Mononuclear cell (primary cell): Measurements from ENCODE around the gene STK32B. TPM values are rescaled to one million over a fixed set of nuclear protein-coding genes. Genes with fewer than 3 reads are reported as not detected.
"Not testable (repeated sequence)": the region's sequence is repeated elsewhere in the genome, so short reads cannot be mapped to it uniquely, and the experiment has no call there.

ENCODE experiments used
- H3K27me3 ChIP-seq: 2 replicates; pipeline ENCODE4 v1.6.0; 2011; ENCODE audit warnings: low read length, control low read depth; ENCODE audit not compliant: insufficient read depth
- H3K4me1 ChIP-seq: 2 replicates; pipeline ENCODE4 v1.5.1; 2011; ENCODE audit warnings: mild to moderate bottlenecking, low read length, control low read depth; ENCODE audit not compliant: insufficient read depth
- H3K4me3 ChIP-seq: 2 replicates; pipeline ENCODE4 v1.5.1; 2011; ENCODE audit warnings: mild to moderate bottlenecking, low read length, moderate library complexity
- H3K9me3 ChIP-seq: 2 replicates; pipeline ENCODE4 v1.5.1; 2011; ENCODE audit warnings: low read depth, mild to moderate bottlenecking, control low read depth, low read length
- total RNA-seq: library from RNA; depleted of rRNA; stranded (reverse); fragments of >200 nt; gene quantifications from one replicate; pipeline ENCODE4 v1.2.3, GENCODE V29; 2012

STK32B gene
- total RNA-seq, 1 donor: 0.63 TPM

DNA sequence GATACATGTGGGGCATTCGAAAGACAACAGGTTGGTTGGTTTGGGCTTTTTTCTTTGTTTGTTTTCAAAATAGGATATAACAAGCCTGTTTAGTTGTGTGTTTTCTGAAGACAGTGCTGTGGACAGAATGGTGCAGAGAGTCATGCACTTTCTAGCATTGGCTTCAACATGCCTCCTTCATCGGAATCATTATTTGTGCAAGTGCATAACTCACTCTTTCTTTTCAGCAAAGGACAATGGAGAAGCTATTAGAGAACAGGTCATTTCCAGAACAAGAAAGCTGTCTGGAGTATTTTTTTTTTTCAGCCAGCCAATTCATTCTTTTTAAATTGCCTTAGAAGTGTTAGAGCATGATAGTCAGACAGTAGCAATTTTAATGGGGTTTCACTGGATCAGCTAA lies 225.8 kb downstream of the STK32B start:
- Histone ChIP-seq H3K27me3 (no peaks in the 10 kb centered on the region), H3K4me1 (no peaks in the 10 kb centered on the region)

DNA sequence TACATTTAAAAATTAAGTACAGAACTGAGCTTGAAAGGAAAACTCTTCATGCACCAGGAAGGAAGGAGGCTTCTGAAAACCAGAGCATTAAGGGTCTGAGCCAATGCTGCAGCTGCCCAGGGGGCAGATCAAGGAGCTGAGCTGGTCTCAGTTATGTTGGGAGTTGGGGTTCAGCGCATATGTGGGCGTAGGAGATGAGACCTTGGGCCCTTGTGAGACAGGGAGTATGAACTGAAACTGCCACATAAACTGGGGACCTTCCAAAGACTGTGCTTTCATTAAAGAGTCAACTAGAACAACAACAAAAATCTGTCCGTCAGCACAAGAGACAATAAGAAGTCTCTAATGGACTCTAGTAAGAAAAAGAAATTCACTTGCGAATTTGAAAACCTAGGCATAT lies 226.9 kb downstream of the STK32B start:
- Histone ChIP-seq H3K9me3 (no peaks in the 10 kb centered on the region), H3K4me3 (no peak overlapping the region), H3K4me1 (no peaks in the 10 kb centered on the region), H3K27me3 (no peaks in the 10 kb centered on the region)

More for the DNA sequence above, 225.8 kb downstream of the STK32B start:
- Histone ChIP-seq H3K4me3 (no peak overlapping the region), H3K9me3 (no peaks in the 10 kb centered on the region)

DNA sequence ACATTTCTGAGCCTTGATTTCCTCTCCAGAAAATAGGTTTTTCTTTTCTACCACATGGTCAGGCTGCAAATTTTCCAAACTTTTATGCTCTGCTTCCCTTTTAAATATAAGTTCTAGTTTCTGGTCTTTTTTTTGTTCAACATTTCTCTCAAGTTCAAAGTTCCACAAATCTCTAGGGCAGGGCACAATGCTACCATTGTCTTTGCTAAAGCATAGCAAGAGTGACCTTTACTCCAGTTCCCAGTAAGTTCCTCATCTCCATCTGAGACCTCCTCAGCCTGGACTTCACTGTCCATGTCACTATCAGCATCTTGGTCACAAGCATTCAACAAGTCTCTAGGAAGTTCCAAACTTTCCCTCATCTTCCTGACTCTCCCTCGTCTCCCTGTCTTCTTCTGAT lies 228.8 kb downstream of the STK32B start:
- H3K9me3 ChIP-seq, H3K4me1 ChIP-seq, H3K4me3 ChIP-seq, H3K27me3 ChIP-seq: not testable (repeated sequence)

- H3K27me3 ChIP-seq: no peaks in the 10 kb centered on the region
- no peaks in the 10 kb centered on the region for H3K9me3 ChIP-seq
- H3K4me3 ChIP-seq: no peak overlapping the region
- H3K4me1 ChIP-seq: no peaks in the 10 kb centered on the region
Observed at GRCh38 chr4:5280828-5281227, 229.5 kb downstream of the STK32B start.

GRCh38 chr4:5283837-5284236 lies 232.6 kb downstream of the STK32B start:
- Histone ChIP-seq H3K9me3 (no peaks in the 10 kb centered on the region), H3K4me3 (no peak overlapping the region), H3K4me1 (no peaks in the 10 kb centered on the region), H3K27me3 (no peaks in the 10 kb centered on the region)

DNA sequence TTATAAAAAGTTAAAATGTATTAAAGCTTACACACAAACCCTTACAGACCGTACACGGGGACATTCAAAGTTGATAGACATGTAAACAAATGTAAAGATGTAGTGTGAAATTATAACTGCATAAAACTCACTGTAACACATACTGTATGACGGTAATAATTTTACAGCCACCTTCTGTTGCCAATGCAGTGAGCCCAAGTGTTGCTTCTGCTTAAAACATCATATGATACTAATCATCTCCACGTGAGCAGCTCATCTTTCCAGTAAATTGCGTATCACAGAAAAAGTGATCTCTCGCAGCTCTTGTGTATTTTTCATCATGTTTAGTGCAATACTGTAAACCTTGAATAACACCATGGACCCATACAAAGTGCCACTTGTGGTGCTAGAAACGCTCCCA lies 233.2 kb downstream of the STK32B start:
- no peaks in the 10 kb centered on the region for H3K9me3 ChIP-seq
- H3K27me3 ChIP-seq: no peaks in the 10 kb centered on the region
- no peak overlapping the region for H3K4me3 ChIP-seq
- H3K4me1 ChIP-seq: no peaks in the 10 kb centered on the region

- no peaks in the 10 kb centered on the region for H3K27me3 ChIP-seq
- no peaks in the 10 kb centered on the region for H3K4me1 ChIP-seq
- H3K4me3 ChIP-seq: no peak overlapping the region
- H3K9me3 ChIP-seq: no peaks in the 10 kb centered on the region
Observed at GRCh38 chr4:5292101-5292500, 240.8 kb downstream of the STK32B start.

GRCh38 chr4:5298000-5298787 lies 246.9 kb downstream of the STK32B start:
- not testable (repeated sequence) for H3K4me1 ChIP-seq, H3K27me3 ChIP-seq, H3K9me3 ChIP-seq, H3K4me3 ChIP-seq

DNA sequence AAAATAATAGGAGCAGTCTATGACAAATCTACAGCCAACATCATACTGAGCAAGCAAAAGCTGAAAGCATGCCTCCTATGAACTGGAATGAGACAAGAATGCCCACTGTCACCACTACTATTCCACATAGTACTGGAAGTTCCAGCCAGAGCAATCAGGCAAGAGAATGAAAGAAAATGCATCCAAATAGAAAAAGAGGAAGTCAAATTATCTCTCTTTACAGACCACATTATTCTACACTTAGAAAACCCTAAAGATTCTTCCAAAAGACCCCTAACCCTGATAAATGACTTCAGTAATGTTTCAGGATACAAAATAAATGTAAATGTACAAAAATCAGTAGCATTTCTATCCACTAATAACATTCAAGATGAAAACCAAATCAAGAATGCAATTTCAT lies 249.0 kb downstream of the STK32B start:
- Histone ChIP-seq H3K4me1 (no peaks in the 10 kb centered on the region), H3K27me3 (no peaks in the 10 kb centered on the region), H3K9me3 (no peaks in the 10 kb centered on the region), H3K4me3 (no peak overlapping the region)

GRCh38 chr4:5307928-5308327 lies 256.6 kb downstream of the STK32B start:
- H3K27me3 ChIP-seq: no peaks in the 10 kb centered on the region
- no peaks in the 10 kb centered on the region for H3K4me1 ChIP-seq
- H3K4me3 ChIP-seq: no peak overlapping the region
- no peaks in the 10 kb centered on the region for H3K9me3 ChIP-seq

DNA sequence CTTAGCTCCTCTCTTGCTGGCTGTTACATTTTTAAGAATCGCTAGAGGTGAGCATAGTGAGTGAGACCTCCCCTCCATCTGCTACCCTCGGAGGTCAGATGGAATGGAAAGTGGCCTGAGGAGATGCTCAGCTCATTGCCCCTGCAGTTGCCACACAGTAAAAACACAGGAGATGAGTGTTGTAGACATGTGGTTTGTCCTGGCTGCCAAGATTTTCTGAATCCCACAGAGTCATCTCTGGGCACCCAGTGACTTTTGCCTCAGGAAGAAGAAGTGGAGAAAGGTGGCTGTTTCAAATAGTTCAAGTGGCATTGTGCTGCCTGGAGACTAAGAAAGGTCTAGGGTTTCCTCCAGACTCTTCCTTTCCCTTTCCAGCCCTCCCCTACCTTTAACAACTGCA lies 271.0 kb downstream of the STK32B start:
- no peaks in the 10 kb centered on the region for H3K4me1 ChIP-seq
- no peaks in the 10 kb centered on the region for H3K9me3 ChIP-seq
- no peaks in the 10 kb centered on the region for H3K27me3 ChIP-seq
- no peak overlapping the region for H3K4me3 ChIP-seq

GRCh38 chr4:5330339-5330989 lies 279.2 kb downstream of the STK32B start:
- H3K9me3 ChIP-seq: no peaks in the 10 kb centered on the region
- H3K4me1 ChIP-seq: no peaks in the 10 kb centered on the region
- H3K27me3 ChIP-seq: no peaks in the 10 kb centered on the region
- H3K4me3 ChIP-seq: no peak overlapping the region

DNA sequence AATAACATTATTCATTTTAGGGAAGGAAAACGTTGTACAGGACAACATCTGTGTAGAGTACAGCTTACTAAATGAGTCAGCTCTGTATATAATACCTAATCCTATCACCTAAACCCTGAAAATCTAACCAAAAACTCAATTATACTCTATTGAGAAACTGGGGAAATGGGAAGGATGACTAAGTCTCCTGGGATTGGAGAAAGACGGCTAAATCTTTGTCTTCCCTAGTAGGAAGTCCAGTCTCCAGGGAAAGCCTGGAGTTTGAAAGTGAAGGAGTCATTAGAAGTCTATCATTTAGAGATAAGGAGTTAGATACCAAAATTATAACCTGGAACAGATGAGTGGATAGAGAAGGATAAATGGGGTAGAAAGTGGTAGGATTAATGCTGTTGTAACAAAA lies 286.5 kb downstream of the STK32B start:
- no peaks in the 10 kb centered on the region for H3K4me1 ChIP-seq
- no peaks in the 10 kb centered on the region for H3K27me3 ChIP-seq

DNA sequence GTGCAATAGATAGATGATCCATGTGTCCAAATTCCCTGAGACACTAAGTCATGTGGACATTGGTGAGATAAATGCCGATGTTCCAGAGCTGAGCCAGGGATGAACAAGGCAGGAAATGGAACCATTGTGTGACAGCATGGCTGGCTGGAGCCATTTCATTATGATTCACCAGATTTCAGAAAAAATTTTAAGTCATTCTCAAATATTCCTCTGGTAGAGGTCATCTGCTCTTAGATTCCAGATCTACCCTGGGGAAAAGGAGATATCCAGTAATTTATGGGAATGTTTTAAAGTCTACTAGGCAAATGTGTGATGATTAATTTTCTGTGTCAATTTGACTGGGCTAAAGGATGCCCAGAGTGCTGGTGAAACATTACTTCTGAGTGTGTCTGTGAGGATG lies 287.3 kb downstream of the STK32B start:
- H3K4me3 ChIP-seq: no peak overlapping the region
- H3K4me1 ChIP-seq: no peaks in the 10 kb centered on the region
- no peaks in the 10 kb centered on the region for H3K9me3 ChIP-seq
- H3K27me3 ChIP-seq: no peaks in the 10 kb centered on the region

More for the DNA sequence above, 286.5 kb downstream of the STK32B start:
- Histone ChIP-seq H3K9me3 (no peaks in the 10 kb centered on the region), H3K4me3 (no peak overlapping the region)

DNA sequence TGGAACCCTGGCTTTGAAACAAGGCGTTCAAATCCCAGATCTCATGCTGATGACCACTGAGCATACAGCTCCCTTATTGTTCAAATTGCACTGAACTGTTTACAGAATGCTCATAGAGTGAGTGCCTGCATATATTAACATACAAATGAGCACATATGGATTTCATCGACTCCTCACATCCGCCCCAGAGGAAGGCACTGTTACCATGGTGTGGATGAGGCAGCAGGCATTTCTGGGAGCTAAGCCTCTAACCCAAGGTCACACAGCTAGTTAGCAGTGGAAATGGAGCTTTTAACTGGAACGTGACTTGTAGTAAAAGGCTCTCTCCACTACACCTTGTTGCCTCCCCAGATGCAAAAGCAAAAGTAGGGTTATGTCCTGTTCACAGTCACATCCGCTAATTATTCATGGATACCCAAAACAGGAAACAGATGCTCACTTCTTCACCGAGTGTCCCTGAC lies 289.7 kb downstream of the STK32B start:
- H3K9me3 ChIP-seq: no peaks in the 10 kb centered on the region
- no peaks in the 10 kb centered on the region for H3K27me3 ChIP-seq
- H3K4me3 ChIP-seq: no peak overlapping the region
- no peaks in the 10 kb centered on the region for H3K4me1 ChIP-seq

DNA sequence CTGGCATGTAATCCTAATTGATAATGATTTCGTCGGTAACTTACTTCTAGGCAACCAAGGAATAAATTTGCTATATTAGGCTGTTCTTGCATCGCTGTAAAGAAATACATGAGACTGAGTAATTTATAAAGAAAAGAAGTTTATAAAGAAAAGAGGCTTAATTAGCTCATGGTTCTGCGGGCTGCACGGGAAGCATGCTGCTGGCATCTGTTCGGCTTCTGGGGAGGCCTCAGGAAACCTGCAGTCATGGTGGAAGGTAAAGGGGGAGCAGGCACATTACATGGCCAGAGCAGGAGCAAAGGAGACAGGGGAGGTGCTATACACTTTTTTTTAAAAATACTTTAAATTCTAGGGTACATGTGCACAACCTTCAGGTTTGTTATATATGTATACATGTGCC lies 290.2 kb downstream of the STK32B start:
- no peaks in the 10 kb centered on the region for H3K9me3 ChIP-seq
- H3K4me3 ChIP-seq: no peak overlapping the region
- no peaks in the 10 kb centered on the region for H3K27me3 ChIP-seq
- H3K4me1 ChIP-seq: no peaks in the 10 kb centered on the region
